Iris pigment epithelial cell (primary cell): ENCODE measurements around the gene MPZL1.
"Not testable (repeated sequence)": the region's sequence is repeated elsewhere in the genome, so short reads cannot be mapped to it uniquely, and the experiment has no call there.

ENCODE experiments used
- DNase-seq: peaks from one replicate; pipeline ENCODE4 v3.0.0-alpha.2; 2011; ENCODE audit warnings: low read depth

MPZL1 gene

GRCh38 chr1:167781558-167781957 is 59.8 kb downstream of the MPZL1 start:
- DNase-seq: no peak

- no peak for DNase-seq
These were observed 61.2 kb downstream of the MPZL1 start for GRCh38 chr1:167782946-167783345.

- no peak for DNase-seq
These were observed 63.2 kb downstream of the MPZL1 start for GRCh38 chr1:167784876-167785550.

GRCh38 chr1:167786502-167786901 is 64.7 kb downstream of the MPZL1 start:
- DNase-seq: no peak

- DNase-seq: peak; percentile 52
These were observed 67.7 kb downstream of the MPZL1 start for GRCh38 chr1:167789501-167789900.

- DNase-seq: no peak
These were observed 68.3 kb downstream of the MPZL1 start for GRCh38 chr1:167790117-167790516.

- DNase-seq: peak; percentile 82
These were observed 69.8 kb downstream of the MPZL1 start for GRCh38 chr1:167791281-167792187.

GRCh38 chr1:167792188-167792565 is 70.4 kb downstream of the MPZL1 start:
- DNase-seq: no peak

- DNase-seq: no peak
These were observed 72.3 kb downstream of the MPZL1 start for GRCh38 chr1:167794043-167794442.

GRCh38 chr1:167795810-167796740 is 74.3 kb downstream of the MPZL1 start:
- DNase-seq: no peak

- DNase-seq: peak; percentile 99
These were observed 75.2 kb downstream of the MPZL1 start for GRCh38 chr1:167797015-167797414.

- no peak for DNase-seq
These were observed 77.2 kb downstream of the MPZL1 start for GRCh38 chr1:167798952-167799351.

- no peak for DNase-seq
These were observed 78.0 kb downstream of the MPZL1 start for GRCh38 chr1:167799747-167800146.

- DNase-seq: no peak
These were observed 78.5 kb downstream of the MPZL1 start for GRCh38 chr1:167800251-167800650.

- no peak for DNase-seq
These were observed 80.5 kb downstream of the MPZL1 start for GRCh38 chr1:167802235-167802634.

GRCh38 chr1:167803358-167804207 is 81.8 kb downstream of the MPZL1 start:
- peak; percentile 95 for DNase-seq

GRCh38 chr1:167805041-167805556 is 83.3 kb downstream of the MPZL1 start:
- no peak for DNase-seq

GRCh38 chr1:167806235-167806634 is 84.5 kb downstream of the MPZL1 start:
- not testable (repeated sequence) for DNase-seq

GRCh38 chr1:167806676-167807075 is 84.9 kb downstream of the MPZL1 start:
- not testable (repeated sequence) for DNase-seq

GRCh38 chr1:167808104-167808503 is 86.3 kb downstream of the MPZL1 start:
- DNase-seq: peak; percentile 85

- no peak for DNase-seq
These were observed 86.9 kb downstream of the MPZL1 start for GRCh38 chr1:167808690-167809089.
